ENCODE data around the gene PDK4.

The PDK4 gene

DNA sequence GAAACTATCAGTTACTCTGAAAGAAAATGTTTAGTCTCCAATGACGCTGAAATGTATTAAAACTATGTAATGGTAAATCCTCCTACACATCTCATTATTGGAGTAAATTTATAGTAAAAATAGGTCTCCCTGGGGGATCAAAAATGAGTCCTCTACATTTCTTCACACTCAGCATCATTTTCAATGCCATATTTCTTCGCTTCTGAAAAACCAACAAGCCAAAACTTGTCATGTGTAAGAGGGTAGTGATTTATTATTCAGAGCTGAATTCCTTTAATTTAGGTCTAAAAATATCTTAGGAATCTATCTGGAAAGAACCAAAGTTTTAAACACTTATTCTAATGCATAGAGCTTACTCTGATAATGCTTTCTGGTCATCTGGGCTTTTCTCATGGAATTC lies 3.0 kb downstream of the PDK4 start:
- peak overlapping the region in 1 of 3 experiments; percentile 15 for H3K4me3 Mint-ChIP-seq
- no peak overlapping the region for H3K27ac Mint-ChIP-seq
- TF ChIP-seq, protein P1, sequence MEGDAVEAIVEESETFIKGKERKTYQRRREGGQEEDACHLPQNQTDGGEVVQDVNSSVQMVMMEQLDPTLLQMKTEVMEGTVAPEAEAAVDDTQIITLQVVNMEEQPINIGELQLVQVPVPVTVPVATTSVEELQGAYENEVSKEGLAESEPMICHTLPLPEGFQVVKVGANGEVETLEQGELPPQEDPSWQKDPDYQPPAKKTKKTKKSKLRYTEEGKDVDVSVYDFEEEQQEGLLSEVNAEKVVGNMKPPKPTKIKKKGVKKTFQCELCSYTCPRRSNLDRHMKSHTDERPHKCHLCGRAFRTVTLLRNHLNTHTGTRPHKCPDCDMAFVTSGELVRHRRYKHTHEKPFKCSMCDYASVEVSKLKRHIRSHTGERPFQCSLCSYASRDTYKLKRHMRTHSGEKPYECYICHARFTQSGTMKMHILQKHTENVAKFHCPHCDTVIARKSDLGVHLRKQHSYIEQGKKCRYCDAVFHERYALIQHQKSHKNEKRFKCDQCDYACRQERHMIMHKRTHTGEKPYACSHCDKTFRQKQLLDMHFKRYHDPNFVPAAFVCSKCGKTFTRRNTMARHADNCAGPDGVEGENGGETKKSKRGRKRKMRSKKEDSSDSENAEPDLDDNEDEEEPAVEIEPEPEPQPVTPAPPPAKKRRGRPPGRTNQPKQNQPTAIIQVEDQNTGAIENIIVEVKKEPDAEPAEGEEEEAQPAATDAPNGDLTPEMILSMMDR (IDR thresholded peaks at IDR 0.05; ENCODE audit: unreplicated experiment in 3 of 3) = no peak
- peaks cover 22% of the 10 kb centered on the region for H3K4me1 Mint-ChIP-seq
- H3K36me3 Mint-ChIP-seq (ENCODE audit: low read depth) = peaks cover 24% of the 10 kb centered on the region
- no peaks in the 10 kb centered on the region for H3K9me3 Mint-ChIP-seq
- peaks cover 3% of the 10 kb centered on the region for H3K27me3 Mint-ChIP-seq (ENCODE audit: low read depth)

DNA sequence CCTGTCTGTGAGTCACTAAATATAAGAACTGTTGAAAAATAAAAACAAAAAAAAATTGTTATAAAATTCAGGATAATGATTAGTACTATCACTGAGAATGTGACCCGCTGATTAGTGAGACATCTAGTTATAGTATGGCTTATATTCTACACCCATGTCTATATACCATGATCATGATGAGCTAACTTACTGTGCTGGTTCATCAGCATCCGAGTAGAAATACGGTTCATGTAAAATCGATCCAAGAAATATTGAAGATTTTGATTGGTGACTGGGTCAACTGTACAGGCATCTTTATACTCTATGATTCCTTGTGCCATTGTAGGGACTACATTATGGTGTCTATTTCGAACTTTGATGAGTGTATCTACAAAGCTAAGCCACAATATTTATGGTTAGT lies 3.7 kb downstream of the PDK4 start:
- no peak overlapping the region for H3K27ac Mint-ChIP-seq
- no peaks in the 10 kb centered on the region for H3K9me3 Mint-ChIP-seq
- TF ChIP-seq, protein P1 (IDR thresholded peaks at IDR 0.05; ENCODE audit: unreplicated experiment in 3 of 3) = no peak

DNA sequence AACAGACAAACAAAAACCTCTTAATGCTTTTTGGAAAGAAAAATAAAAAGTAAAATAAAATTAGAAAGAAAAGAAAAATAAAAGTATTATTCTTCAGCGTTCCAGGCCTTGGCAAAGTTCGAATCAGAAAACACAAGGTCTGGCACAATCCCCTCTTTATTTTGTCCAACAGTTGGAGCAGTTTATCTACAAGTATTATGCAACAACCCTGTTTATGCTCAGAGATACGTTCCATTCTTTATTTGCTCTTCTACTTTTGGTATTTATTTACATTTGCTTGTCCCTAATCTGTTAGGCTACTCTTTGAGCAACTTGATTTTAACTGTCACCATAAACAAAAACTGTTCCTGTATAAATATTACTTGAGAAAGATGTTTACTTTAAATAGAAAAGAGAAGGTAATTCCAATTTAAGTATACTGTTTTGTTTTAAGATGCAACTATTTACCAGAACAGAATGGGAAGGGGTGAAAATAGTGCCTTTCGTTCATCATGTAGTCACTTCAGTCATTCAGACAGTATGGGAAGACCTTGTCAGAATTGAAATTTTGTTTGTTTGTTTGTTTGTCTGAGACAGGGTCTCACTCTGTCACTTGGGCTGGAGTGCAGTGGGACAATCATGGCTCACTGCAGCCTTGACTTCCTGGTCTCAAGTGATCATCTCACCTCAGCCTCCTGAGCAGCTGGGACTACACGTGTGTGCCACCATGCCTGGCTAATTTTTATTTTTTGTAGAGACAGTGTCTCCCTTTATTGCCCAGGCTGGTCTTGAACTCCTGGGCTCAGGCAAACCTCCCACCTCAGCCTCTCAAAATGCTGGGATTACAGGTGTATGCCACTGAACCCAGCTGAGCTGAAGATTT lies 5.7 kb downstream of the PDK4 start:
- H3K27me3 Mint-ChIP-seq (ENCODE audit: low read depth) = peaks cover 3% of the 10 kb centered on the region
- no peaks in the 10 kb centered on the region for H3K9me3 Mint-ChIP-seq
- TF ChIP-seq, protein P1 (IDR thresholded peaks at IDR 0.05; ENCODE audit: unreplicated experiment in 3 of 3) = no peak
- H3K27ac Mint-ChIP-seq = no peak overlapping the region
- H3K4me3 Mint-ChIP-seq = no peak overlapping the region
- peaks cover 6% of the 10 kb centered on the region for H3K4me1 Mint-ChIP-seq
- peaks cover 35% of the 10 kb centered on the region for H3K36me3 Mint-ChIP-seq (ENCODE audit: low read depth)

More for the DNA sequence above, 3.7 kb downstream of the PDK4 start:
- no peak overlapping the region for H3K4me3 Mint-ChIP-seq
- peaks cover 28% of the 10 kb centered on the region for H3K36me3 Mint-ChIP-seq (ENCODE audit: low read depth)
- peaks cover 3% of the 10 kb centered on the region for H3K27me3 Mint-ChIP-seq (ENCODE audit: low read depth)
- H3K4me1 Mint-ChIP-seq = peaks cover 18% of the 10 kb centered on the region

DNA sequence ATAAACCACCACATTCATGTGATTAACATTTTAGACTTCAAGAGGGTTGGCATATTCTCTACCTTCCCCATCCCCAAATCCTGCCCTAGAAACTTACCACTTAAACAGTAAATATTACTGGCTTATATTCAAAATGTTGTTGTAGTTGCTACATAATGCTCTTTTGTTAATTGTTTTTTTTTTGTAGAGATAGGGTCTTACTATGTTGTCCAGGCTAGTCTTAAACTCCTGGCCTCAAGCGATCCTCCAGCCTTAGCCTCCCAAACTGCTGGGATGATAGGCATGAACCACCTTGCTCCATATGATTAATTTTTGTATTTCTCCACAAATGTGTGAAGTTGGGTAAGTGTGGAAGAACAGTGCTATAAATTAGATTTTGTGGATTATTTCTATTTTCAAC lies 6.5 kb downstream of the PDK4 start:
- TF ChIP-seq, protein P1 (IDR thresholded peaks at IDR 0.05; ENCODE audit: unreplicated experiment in 3 of 3) = no peak
- Mint-ChIP-seq H3K4me3 (no peak overlapping the region), H3K9me3 (no peaks in the 10 kb centered on the region), H3K4me1 (no peaks in the 10 kb centered on the region), H3K36me3 (ENCODE audit: low read depth) (peaks cover 36% of the 10 kb centered on the region), H3K27me3 (ENCODE audit: low read depth) (no peaks in the 10 kb centered on the region), H3K27ac (no peak overlapping the region)

DNA sequence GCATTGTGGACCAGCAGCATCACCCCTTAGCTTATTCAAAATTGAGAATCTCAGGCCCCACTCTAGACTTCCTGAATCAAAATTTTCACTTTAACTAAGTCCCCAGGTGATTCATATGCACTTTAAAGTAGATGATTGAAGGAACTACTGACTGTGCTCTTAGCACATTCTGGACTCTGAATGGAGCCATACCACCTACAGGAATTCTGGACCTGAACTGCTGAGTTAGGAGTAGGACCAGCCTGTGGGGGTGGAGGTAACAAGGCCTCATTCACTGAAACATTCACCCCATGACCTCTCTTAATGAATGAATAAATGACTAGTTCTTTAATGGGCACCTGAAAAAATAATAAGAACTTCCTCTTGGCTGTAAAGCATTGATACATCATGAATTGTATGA lies 7.3 kb downstream of the PDK4 start:
- peaks cover 41% of the 10 kb centered on the region for H3K36me3 Mint-ChIP-seq (ENCODE audit: low read depth)
- no peaks in the 10 kb centered on the region for H3K4me1 Mint-ChIP-seq
- no peak overlapping the region for H3K4me3 Mint-ChIP-seq
- no peaks in the 10 kb centered on the region for H3K9me3 Mint-ChIP-seq
- no peak overlapping the region for H3K27ac Mint-ChIP-seq
- TF ChIP-seq, protein P1 (IDR thresholded peaks at IDR 0.05; ENCODE audit: unreplicated experiment in 3 of 3) = no peak
- H3K27me3 Mint-ChIP-seq (ENCODE audit: low read depth) = no peaks in the 10 kb centered on the region

DNA sequence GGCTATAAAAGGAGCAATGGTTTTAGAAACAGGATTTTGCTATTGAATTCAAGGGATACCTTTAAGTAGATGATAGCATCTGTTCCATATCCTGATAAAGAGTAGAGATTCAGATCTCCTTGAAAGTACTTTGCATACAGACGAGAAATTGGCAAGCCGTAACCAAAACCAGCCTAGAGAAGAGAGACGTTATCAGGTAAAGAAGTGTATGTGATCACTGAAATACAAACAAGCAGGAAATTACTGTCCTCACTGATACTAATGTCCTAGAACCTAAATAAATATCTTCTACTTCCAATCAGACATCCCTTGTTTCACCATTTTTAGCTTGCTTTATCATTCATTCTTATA lies 9.4 kb downstream of the PDK4 start:
- no peak overlapping the region for H3K4me3 Mint-ChIP-seq
- TF ChIP-seq, protein P1 (IDR thresholded peaks at IDR 0.05; ENCODE audit: unreplicated experiment in 3 of 3) = no peak
- no peak overlapping the region for H3K27ac Mint-ChIP-seq
- H3K27me3 Mint-ChIP-seq (ENCODE audit: low read depth) = no peaks in the 10 kb centered on the region
- no peaks in the 10 kb centered on the region for H3K9me3 Mint-ChIP-seq
- H3K4me1 Mint-ChIP-seq = no peaks in the 10 kb centered on the region
- peaks cover 37% of the 10 kb centered on the region for H3K36me3 Mint-ChIP-seq (ENCODE audit: low read depth)
